ENCODE results near the gene SCIN.
"Not testable (repeated sequence)": the region's sequence is repeated elsewhere in the genome, so short reads cannot be mapped to it uniquely, and the experiment has no call there.

SCIN gene

DNA sequence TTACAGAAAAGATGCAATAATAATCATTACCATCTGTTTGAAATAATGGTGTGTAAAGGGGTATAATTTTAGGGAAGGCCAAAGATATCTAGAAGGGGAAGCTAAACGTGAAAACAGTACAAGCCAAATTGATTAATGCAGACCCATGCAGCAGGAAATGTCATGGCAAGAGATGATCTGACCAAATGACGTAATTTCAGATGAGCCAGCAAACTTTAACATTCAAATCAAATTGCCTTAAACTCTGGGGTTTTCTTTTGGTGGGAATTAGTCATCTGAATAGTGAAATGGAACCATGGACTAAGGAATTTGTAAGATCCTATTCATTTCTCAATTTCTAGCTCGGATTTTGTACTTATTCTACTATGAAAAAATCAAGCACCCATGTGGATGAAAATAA, 21.4 kb upstream of the SCIN start:
- no peaks in the 10 kb centered on the region for H3K36me3 ChIP-seq (ENCODE audit: control insufficient read depth in 2 of 2, insufficient read depth in 2 of 2, low read length in 2 of 2)
- H3K9ac ChIP-seq (ENCODE audit: low read depth in 1 of 2, low read length in 2 of 2): no peak overlapping the region
- H3K27me3 ChIP-seq (ENCODE audit: control insufficient read depth in 2 of 2, insufficient read depth in 2 of 2, low read length in 2 of 2): no peaks in the 10 kb centered on the region

GRCh38 chr7:12550956-12551355, 19.6 kb upstream of the SCIN start:
- H3K36me3 ChIP-seq (ENCODE audit: control insufficient read depth in 2 of 2, insufficient read depth in 2 of 2, low read length in 2 of 2): no peaks in the 10 kb centered on the region
- H3K9me3 ChIP-seq (ENCODE audit: control insufficient read depth in 2 of 2, low read length in 2 of 2): no peaks in the 10 kb centered on the region
- H3K9ac ChIP-seq (ENCODE audit: low read depth in 1 of 2, low read length in 2 of 2): no peak overlapping the region
- no peak overlapping the region for H3K4me3 ChIP-seq (ENCODE audit: low read length in 2 of 2)
- no peaks in the 10 kb centered on the region for H3K4me1 ChIP-seq (ENCODE audit: control insufficient read depth in 2 of 2, insufficient read depth in 2 of 2, low read length in 2 of 2)
- H3K27ac ChIP-seq (ENCODE audit: low read depth in 2 of 2, low read length in 2 of 2): no peak overlapping the region
- H3K27me3 ChIP-seq (ENCODE audit: control insufficient read depth in 2 of 2, insufficient read depth in 2 of 2, low read length in 2 of 2): no peaks in the 10 kb centered on the region

More for the DNA sequence above, 21.4 kb upstream of the SCIN start:
- Histone ChIP-seq H3K4me3 (ENCODE audit: low read length in 2 of 2) (no peak overlapping the region), H3K27ac (ENCODE audit: low read depth in 2 of 2, low read length in 2 of 2) (no peak overlapping the region), H3K9me3 (ENCODE audit: control insufficient read depth in 2 of 2, low read length in 2 of 2) (no peaks in the 10 kb centered on the region), H3K4me1 (ENCODE audit: control insufficient read depth in 2 of 2, insufficient read depth in 2 of 2, low read length in 2 of 2) (no peaks in the 10 kb centered on the region)

DNA sequence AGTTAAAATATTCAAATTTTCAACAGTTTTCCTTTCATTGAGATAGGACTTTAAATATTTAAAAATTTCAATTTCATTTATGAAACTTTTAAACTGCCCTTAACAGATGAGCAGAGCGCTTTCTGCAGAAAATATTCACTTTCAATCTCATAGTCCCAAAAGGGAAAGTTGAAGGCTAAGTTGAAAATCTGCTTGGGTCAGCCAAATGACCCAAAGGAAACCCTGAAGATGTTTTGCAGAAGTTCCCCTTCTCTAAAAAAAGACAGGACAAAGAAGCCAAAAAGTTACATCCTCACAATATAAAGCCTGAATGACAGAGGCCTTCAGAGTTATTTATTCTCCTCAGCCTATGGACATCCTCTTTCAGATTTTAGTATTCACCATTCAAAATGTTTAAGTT, 17.6 kb upstream of the SCIN start:
- Histone ChIP-seq H3K4me3 (ENCODE audit: low read length in 2 of 2) (no peak overlapping the region), H3K27ac (ENCODE audit: low read depth in 2 of 2, low read length in 2 of 2) (no peak overlapping the region), H3K9ac (ENCODE audit: low read depth in 1 of 2, low read length in 2 of 2) (no peak overlapping the region), H3K27me3 (ENCODE audit: control insufficient read depth in 2 of 2, insufficient read depth in 2 of 2, low read length in 2 of 2) (no peaks in the 10 kb centered on the region), H3K4me1 (ENCODE audit: control insufficient read depth in 2 of 2, insufficient read depth in 2 of 2, low read length in 2 of 2) (no peaks in the 10 kb centered on the region), H3K9me3 (ENCODE audit: control insufficient read depth in 2 of 2, low read length in 2 of 2) (no peaks in the 10 kb centered on the region), H3K36me3 (ENCODE audit: control insufficient read depth in 2 of 2, insufficient read depth in 2 of 2, low read length in 2 of 2) (no peaks in the 10 kb centered on the region)

GRCh38 chr7:12553416-12553815, 17.1 kb upstream of the SCIN start:
- H3K9me3 ChIP-seq (ENCODE audit: control insufficient read depth in 2 of 2, low read length in 2 of 2): no peaks in the 10 kb centered on the region
- no peak overlapping the region for H3K4me3 ChIP-seq (ENCODE audit: low read length in 2 of 2)
- H3K27me3 ChIP-seq (ENCODE audit: control insufficient read depth in 2 of 2, insufficient read depth in 2 of 2, low read length in 2 of 2): no peaks in the 10 kb centered on the region
- H3K9ac ChIP-seq (ENCODE audit: low read depth in 1 of 2, low read length in 2 of 2): no peak overlapping the region
- no peak overlapping the region for H3K27ac ChIP-seq (ENCODE audit: low read depth in 2 of 2, low read length in 2 of 2)
- H3K36me3 ChIP-seq (ENCODE audit: control insufficient read depth in 2 of 2, insufficient read depth in 2 of 2, low read length in 2 of 2): no peaks in the 10 kb centered on the region
- no peaks in the 10 kb centered on the region for H3K4me1 ChIP-seq (ENCODE audit: control insufficient read depth in 2 of 2, insufficient read depth in 2 of 2, low read length in 2 of 2)

DNA sequence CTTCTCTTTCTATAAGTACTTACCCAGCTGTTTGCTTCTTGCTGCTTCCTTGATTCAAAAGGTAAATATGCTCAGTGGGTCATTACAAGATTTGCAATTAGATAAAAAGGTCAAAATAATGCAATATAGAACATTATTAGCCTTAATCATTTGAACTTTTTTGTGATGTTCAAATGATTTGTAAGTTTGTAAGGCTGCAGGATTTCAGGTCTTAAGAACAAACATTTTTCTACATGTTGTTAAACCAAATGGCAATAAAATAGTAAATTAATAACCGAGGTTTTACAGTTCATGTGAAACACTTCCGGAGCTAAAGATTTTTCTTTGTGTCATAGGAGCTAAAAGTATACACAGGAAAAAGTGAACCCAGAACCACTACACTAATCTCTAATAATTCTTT, 16.2 kb upstream of the SCIN start:
- Histone ChIP-seq H3K4me1 (ENCODE audit: control insufficient read depth in 2 of 2, insufficient read depth in 2 of 2, low read length in 2 of 2) (no peaks in the 10 kb centered on the region), H3K27ac (ENCODE audit: low read depth in 2 of 2, low read length in 2 of 2) (no peak overlapping the region), H3K27me3 (ENCODE audit: control insufficient read depth in 2 of 2, insufficient read depth in 2 of 2, low read length in 2 of 2) (no peaks in the 10 kb centered on the region), H3K36me3 (ENCODE audit: control insufficient read depth in 2 of 2, insufficient read depth in 2 of 2, low read length in 2 of 2) (no peaks in the 10 kb centered on the region), H3K4me3 (ENCODE audit: low read length in 2 of 2) (no peak overlapping the region), H3K9me3 (ENCODE audit: control insufficient read depth in 2 of 2, low read length in 2 of 2) (no peaks in the 10 kb centered on the region), H3K9ac (ENCODE audit: low read depth in 1 of 2, low read length in 2 of 2) (no peak overlapping the region)

DNA sequence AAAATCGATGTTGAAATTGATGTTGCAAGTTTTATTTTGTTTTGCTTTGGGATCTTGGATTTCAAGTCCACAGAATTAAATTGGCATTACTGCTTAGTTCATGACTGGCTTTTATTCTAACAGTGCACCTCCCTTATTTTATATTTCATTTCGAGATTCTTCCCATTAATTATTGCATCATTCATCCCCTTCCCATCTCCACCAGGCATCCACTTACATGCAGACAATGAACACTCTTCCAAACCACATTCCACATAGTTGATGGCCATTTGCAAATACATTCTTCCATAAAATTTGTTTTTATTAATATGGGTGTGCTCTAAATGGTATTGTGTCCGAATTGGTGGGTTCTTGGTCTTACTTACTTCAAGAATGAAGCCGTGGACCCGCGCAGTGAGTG, 15.6 kb upstream of the SCIN start:
- no peaks in the 10 kb centered on the region for H3K9me3 ChIP-seq (ENCODE audit: control insufficient read depth in 2 of 2, low read length in 2 of 2)
- no peak overlapping the region for H3K4me3 ChIP-seq (ENCODE audit: low read length in 2 of 2)
- no peaks in the 10 kb centered on the region for H3K36me3 ChIP-seq (ENCODE audit: control insufficient read depth in 2 of 2, insufficient read depth in 2 of 2, low read length in 2 of 2)
- no peaks in the 10 kb centered on the region for H3K27me3 ChIP-seq (ENCODE audit: control insufficient read depth in 2 of 2, insufficient read depth in 2 of 2, low read length in 2 of 2)
- no peaks in the 10 kb centered on the region for H3K4me1 ChIP-seq (ENCODE audit: control insufficient read depth in 2 of 2, insufficient read depth in 2 of 2, low read length in 2 of 2)
- H3K27ac ChIP-seq (ENCODE audit: low read depth in 2 of 2, low read length in 2 of 2): no peak overlapping the region
- H3K9ac ChIP-seq (ENCODE audit: low read depth in 1 of 2, low read length in 2 of 2): no peak overlapping the region

GRCh38 chr7:12555695-12556094, 14.8 kb upstream of the SCIN start:
- H3K9me3 ChIP-seq (ENCODE audit: control insufficient read depth in 2 of 2, low read length in 2 of 2); H3K4me1 ChIP-seq (ENCODE audit: control insufficient read depth in 2 of 2, insufficient read depth in 2 of 2, low read length in 2 of 2); H3K27me3 ChIP-seq (ENCODE audit: control insufficient read depth in 2 of 2, insufficient read depth in 2 of 2, low read length in 2 of 2); H3K36me3 ChIP-seq (ENCODE audit: control insufficient read depth in 2 of 2, insufficient read depth in 2 of 2, low read length in 2 of 2); H3K4me3 ChIP-seq (ENCODE audit: low read length in 2 of 2); H3K9ac ChIP-seq (ENCODE audit: low read depth in 1 of 2, low read length in 2 of 2); H3K27ac ChIP-seq (ENCODE audit: low read depth in 2 of 2, low read length in 2 of 2): not testable (repeated sequence)

- not testable (repeated sequence) for H3K9me3 ChIP-seq (ENCODE audit: control insufficient read depth in 2 of 2, low read length in 2 of 2); H3K4me3 ChIP-seq (ENCODE audit: low read length in 2 of 2); H3K27ac ChIP-seq (ENCODE audit: low read depth in 2 of 2, low read length in 2 of 2); H3K36me3 ChIP-seq (ENCODE audit: control insufficient read depth in 2 of 2, insufficient read depth in 2 of 2, low read length in 2 of 2); H3K27me3 ChIP-seq (ENCODE audit: control insufficient read depth in 2 of 2, insufficient read depth in 2 of 2, low read length in 2 of 2); H3K4me1 ChIP-seq (ENCODE audit: control insufficient read depth in 2 of 2, insufficient read depth in 2 of 2, low read length in 2 of 2); H3K9ac ChIP-seq (ENCODE audit: low read depth in 1 of 2, low read length in 2 of 2)
Measured at GRCh38 chr7:12556139-12556792, 14.3 kb upstream of the SCIN start.

GRCh38 chr7:12557282-12557681, 13.2 kb upstream of the SCIN start:
- H3K4me3 ChIP-seq (ENCODE audit: low read length in 2 of 2): no peak overlapping the region

DNA sequence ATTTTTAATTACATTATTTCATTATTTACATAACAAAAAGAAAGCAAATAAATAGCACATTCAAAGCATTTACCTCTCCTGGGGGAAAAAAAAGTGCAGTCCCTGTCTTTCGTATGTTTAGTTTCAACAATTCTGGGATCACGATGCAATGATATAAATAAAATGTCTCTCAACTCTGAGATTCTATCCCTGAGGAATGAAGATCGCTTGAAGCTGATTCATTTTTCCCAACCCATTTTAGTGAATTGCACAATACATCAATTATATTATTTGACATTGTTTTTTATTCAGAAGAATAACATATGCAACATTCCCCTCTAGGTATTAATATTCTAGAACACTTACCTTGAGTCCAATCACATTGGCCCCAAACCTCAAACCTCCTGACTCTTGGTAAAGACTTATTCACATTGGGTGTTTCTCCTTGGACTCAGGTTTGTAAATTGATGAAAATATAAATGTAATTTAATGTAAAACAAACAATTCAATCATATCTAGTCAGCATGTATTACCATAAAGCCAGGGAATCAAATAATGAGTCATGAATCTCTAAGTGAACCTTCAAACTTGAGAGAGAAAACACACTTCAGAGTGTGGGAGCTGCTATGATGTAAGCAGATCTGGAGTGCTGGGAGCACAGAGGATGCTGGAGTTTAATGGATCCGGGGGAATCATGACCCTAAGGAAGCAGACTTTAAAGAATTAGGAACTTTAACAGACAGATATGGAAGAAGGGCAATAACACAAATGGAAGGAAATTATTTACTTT, 5.3 kb upstream of the SCIN start:
- Histone ChIP-seq H3K4me3 (ENCODE audit: low read length in 2 of 2) (no peak overlapping the region), H3K4me1 (ENCODE audit: control insufficient read depth in 2 of 2, insufficient read depth in 2 of 2, low read length in 2 of 2) (peaks cover 6 to 8% of the 10 kb centered on the region in 2 donors), H3K27ac (ENCODE audit: low read depth in 2 of 2, low read length in 2 of 2) (no peak overlapping the region), H3K9me3 (ENCODE audit: control insufficient read depth in 2 of 2, low read length in 2 of 2) (no peaks in the 10 kb centered on the region), H3K36me3 (ENCODE audit: control insufficient read depth in 2 of 2, insufficient read depth in 2 of 2, low read length in 2 of 2) (no peaks in the 10 kb centered on the region), H3K27me3 (ENCODE audit: control insufficient read depth in 2 of 2, insufficient read depth in 2 of 2, low read length in 2 of 2) (peaks cover 0 to 7% of the 10 kb centered on the region in 2 donors), H3K9ac (ENCODE audit: low read depth in 1 of 2, low read length in 2 of 2) (no peak overlapping the region)

More at GRCh38 chr7:12557282-12557681, 13.2 kb upstream of the SCIN start:
- Histone ChIP-seq H3K4me1 (ENCODE audit: control insufficient read depth in 2 of 2, insufficient read depth in 2 of 2, low read length in 2 of 2) (no peaks in the 10 kb centered on the region), H3K9ac (ENCODE audit: low read depth in 1 of 2, low read length in 2 of 2) (no peak overlapping the region), H3K27me3 (ENCODE audit: control insufficient read depth in 2 of 2, insufficient read depth in 2 of 2, low read length in 2 of 2) (no peaks in the 10 kb centered on the region), H3K27ac (ENCODE audit: low read depth in 2 of 2, low read length in 2 of 2) (no peak overlapping the region), H3K9me3 (ENCODE audit: control insufficient read depth in 2 of 2, low read length in 2 of 2) (no peaks in the 10 kb centered on the region), H3K36me3 (ENCODE audit: control insufficient read depth in 2 of 2, insufficient read depth in 2 of 2, low read length in 2 of 2) (no peaks in the 10 kb centered on the region)

Measured in mucosa of rectum (tissue), 2 donors.